IMR-90 (cell line): Measurements from ENCODE around the gene KIF3A. TPM values are rescaled to one million over a fixed set of nuclear protein-coding genes. Genes with fewer than 3 reads are reported as not detected.

Experiments
- ATAC-seq: fragments of 200-7000 bp; cut with Tn5 transposase; 2 replicates; pipeline ENCODE4 v1.9.1; 2020; ENCODE audit warnings: low read depth, mild to moderate bottlenecking, moderate library complexity
- BruUV-seq: library from RNA; stranded (reverse); fragments of 400-500 nt; replicated peaks from 2 replicates; lab custom pipeline; 2021; lab: Mats Ljungman, UMichigan
- CTCF ChIA-PET: fragments of 300-600 bp; formaldehyde crosslinking; extraction: SDS; loops from one replicate; lab custom pipeline; 2021; ENCODE audit warnings: antibody characterized with exemption; lab: Yijun Ruan, JAX
- POLR2A ChIA-PET: fragments of 300-600 bp; sonication (Branson Sonifier 250); formaldehyde crosslinking; loops from one replicate; lab custom pipeline; 2022; ENCODE audit warnings: antibody characterized with exemption; ENCODE audit not compliant: unreplicated experiment; lab: Charles Lee
- DNase-seq: peaks from one replicate; pipeline ENCODE4 v3.0.0; 2013
- H2AFZ ChIP-seq: replicated peaks from 2 replicates; pipeline ENCODE3; 2013; ENCODE audit warnings: low read length, mild to moderate bottlenecking; ENCODE audit not compliant: poor library complexity
- H2AK5ac ChIP-seq: 2 replicates; pipeline ENCODE4 v1.6.1; 2013; ENCODE audit warnings: low read depth, low read length, inconsistent platforms
- H2AK9ac ChIP-seq: replicated peaks from 2 replicates; pipeline ENCODE3; 2013; ENCODE audit warnings: mild to moderate bottlenecking, low read depth, low read length, moderate library complexity; ENCODE audit not compliant: poor library complexity
- H2BK120ac ChIP-seq: 2 replicates; pipeline ENCODE4 v1.6.1; 2013; ENCODE audit warnings: low read depth, low read length, inconsistent platforms
- H2BK15ac ChIP-seq: 3 replicates; pipeline ENCODE4 v1.6.1; 2013; ENCODE audit warnings: low read depth, low read length, inconsistent platforms
- H2BK20ac ChIP-seq: 2 replicates; pipeline ENCODE4 v1.6.1; 2013; ENCODE audit warnings: low read depth, mild to moderate bottlenecking, inconsistent platforms, low read length, moderate library complexity
- H2BK5ac ChIP-seq: 2 replicates; pipeline ENCODE4 v1.6.1; 2013; ENCODE audit warnings: mild to moderate bottlenecking, low read depth, low read length, inconsistent platforms; ENCODE audit not compliant: poor library complexity, severe bottlenecking
- H3K14ac ChIP-seq: replicated peaks from 2 replicates; pipeline ENCODE4 v1.6.1; 2013; ENCODE audit warnings: low read depth, low read length, inconsistent platforms
- H3K18ac ChIP-seq: 2 replicates; pipeline ENCODE4 v1.6.1; 2013; ENCODE audit warnings: low read depth, low read length, control low read depth
- H3K23ac ChIP-seq: 2 replicates; pipeline ENCODE4 v1.6.1; 2013; ENCODE audit warnings: low read depth, low read length, inconsistent platforms
- H3K27ac ChIP-seq: 2 replicates; pipeline ENCODE4 v1.5.1; 2013; ENCODE audit warnings: mild to moderate bottlenecking, control low read depth, low read length; ENCODE audit not compliant: insufficient read depth
- H3K27me3 ChIP-seq: 2 replicates; pipeline ENCODE4 v1.6.1; 2013; ENCODE audit warnings: low read length; ENCODE audit not compliant: control insufficient read depth, insufficient read depth
- H3K36me3 ChIP-seq: 2 replicates; pipeline ENCODE4 v1.6.1; 2013; ENCODE audit warnings: low read length, mixed read lengths; ENCODE audit not compliant: control insufficient read depth, insufficient read depth
- H3K4ac ChIP-seq: 2 replicates; pipeline ENCODE4 v1.6.1; 2013; ENCODE audit warnings: low read depth, low read length, inconsistent platforms
- H3K4me1 ChIP-seq: 2 replicates; pipeline ENCODE4 v1.6.1; 2013; ENCODE audit warnings: low read length, mixed read lengths; ENCODE audit not compliant: control insufficient read depth, insufficient read depth
- H3K4me2 ChIP-seq: 2 replicates; pipeline ENCODE4 v1.6.1; 2013; ENCODE audit warnings: low read depth, mild to moderate bottlenecking, control low read depth, low read length, moderate library complexity
- H3K4me3 ChIP-seq: 2 replicates; pipeline ENCODE4 v1.5.1; 2013; ENCODE audit warnings: low read depth, mild to moderate bottlenecking, control low read depth, low read length, moderate library complexity; ENCODE audit not compliant: insufficient read depth
- H3K56ac ChIP-seq: 2 replicates; pipeline ENCODE4 v1.6.1; 2013; ENCODE audit warnings: low read length, inconsistent platforms; ENCODE audit not compliant: insufficient read depth; ENCODE audit errors: extremely low read depth
- H3K79me1 ChIP-seq, 2 experiments: 2 replicates each; pipeline ENCODE4 v1.6.1; 2013; ENCODE audit warnings: low read length in 2 of 2, inconsistent platforms in 1 of 2, low read depth in 1 of 2
- H3K9ac ChIP-seq: 2 replicates; pipeline ENCODE4 v1.6.1; 2013; ENCODE audit warnings: low read depth, low read length, control low read depth
- H3K9me1 ChIP-seq: 2 replicates; pipeline ENCODE4 v1.6.1; 2013; ENCODE audit warnings: low read length, inconsistent platforms; ENCODE audit not compliant: insufficient read depth
- H3K9me3 ChIP-seq: 2 replicates; pipeline ENCODE4 v1.6.1; 2013; ENCODE audit warnings: low read length; ENCODE audit not compliant: control insufficient read depth, insufficient read depth
- H4K20me1 ChIP-seq: 2 replicates; pipeline ENCODE4 v1.6.1; 2013; ENCODE audit warnings: low read length, inconsistent platforms; ENCODE audit not compliant: insufficient read depth
- H4K5ac ChIP-seq: 2 replicates; pipeline ENCODE4 v1.6.1; 2013; ENCODE audit warnings: mild to moderate bottlenecking, low read depth, low read length, control low read depth
- H4K8ac ChIP-seq, 2 experiments: 2 replicates each; pipeline ENCODE4 v1.6.1; 2013; ENCODE audit warnings: low read depth in 2 of 2, low read length in 2 of 2, control low read depth in 1 of 2, inconsistent platforms in 1 of 2
- H4K91ac ChIP-seq: 2 replicates; pipeline ENCODE4 v1.6.1; 2013; ENCODE audit warnings: low read depth, low read length, inconsistent platforms; ENCODE audit not compliant: insufficient read depth
- NFE2L2 ChIP-seq: fragments of 150-350 bp; IDR thresholded peaks from 2 replicates; pipeline ENCODE4 v1.6.1; 2016; ENCODE audit warnings: low read depth, mild to moderate bottlenecking, low read length
- POLR2A ChIP-seq: IDR thresholded peaks from 2 replicates; pipeline ENCODE4 v1.6.1; 2012; ENCODE audit warnings: mild to moderate bottlenecking, low read depth, low read length
- SMC3 ChIP-seq: fragments of 150-350 bp; IDR thresholded peaks from 2 replicates; pipeline ENCODE4 v1.6.1; 2016; ENCODE audit warnings: low read depth, mild to moderate bottlenecking, antibody characterized with exemption, low read length, moderate library complexity
- WGBS, 2 experiments: methylation state at CpG; one replicate each; pipeline versions ENCODE4 v1.1.5 to v1.1.7; 2013; ENCODE audit warnings: missing lambda C conversion rate in 2 of 2; ENCODE audit not compliant: insufficient read length in 1 of 2; ENCODE audit errors: extremely low coverage in 2 of 2; 5-methylcytosine and 5-hydroxymethylcytosine counted together
- dilution Hi-C: fragments of 300-500 bp; cut with HindIII; formaldehyde crosslinking; loops from one replicate; pipeline ENCODE4 v1.14.3; 2018; ENCODE audit warnings: low sequenced_read_pairs; ENCODE audit not compliant: unreplicated experiment
- in situ Hi-C: fragments of 300-500 bp; cut with MboI; formaldehyde crosslinking; loops from 3 replicates; pipeline ENCODE4 v1.14.3; 2019; ENCODE audit warnings: low sequenced_read_pairs, inconsistent platforms, mixed read lengths
- intact Hi-C: fragments of 100-400 bp; cut with micrococcal nuclease; formaldehyde crosslinking; loops from 2 replicates; pipeline ENCODE4 v1.10.0; 2022
- polyA plus RNA-seq, 3 experiments: library from polyadenylated mRNA; depleted of rRNA; stranded (reverse); fragments of >200 nt; gene quantifications; 2 replicates each; pipeline ENCODE4 v1.2.3, GENCODE V29; 2012; ENCODE audit warnings: low replicate concordance in 1 of 3
- total RNA-seq: library from RNA; depleted of rRNA; stranded (reverse); fragments of >200 nt; gene quantifications from 2 replicates; pipeline ENCODE4 v1.2.3, GENCODE V29; 2012

KIF3A gene
- total and polyA plus RNA-seq, 2 of the 4 experiments (the other 2 are of a cell fraction): 4.3 to 4.5 TPM

GRCh38 chr5:132646583-132647266, 90.6 kb downstream of the KIF3A start:
- H3K23ac ChIP-seq: no peak overlapping the region
- no peaks in the 10 kb centered on the region for H4K20me1 ChIP-seq
- BruUV-seq: no TSS peak
- no peaks in the 10 kb centered on the region for H3K27me3 ChIP-seq
- H3K9ac ChIP-seq: no peak overlapping the region
- H4K91ac ChIP-seq: no peak overlapping the region
- H3K27ac ChIP-seq: no peak overlapping the region
- intact Hi-C loops (no loop called here), in situ Hi-C loops (no loop called here), dilution Hi-C loops (no loop called here)
- H3K4me3 ChIP-seq: no peak overlapping the region
- H3K4ac ChIP-seq: no peak overlapping the region
- H3K36me3 ChIP-seq: peaks cover 7% of the 10 kb centered on the region
- ChIA-PET CTCF (no interaction called here), POLR2A (no interaction called here)
- ATAC-seq (no peak), DNase-seq (no peak)
- no peak overlapping the region for H2BK5ac ChIP-seq
- no peak overlapping the region for H2AFZ ChIP-seq
- H3K4me2 ChIP-seq: no peak overlapping the region
- H3K18ac ChIP-seq: no peak overlapping the region
- H3K79me1 ChIP-seq: no peaks in the 10 kb centered on the region
- no peaks in the 10 kb centered on the region; the same call in 1 of the 2 replicates for H3K9me1 ChIP-seq
- TF ChIP-seq NFE2L2 (no peak), POLR2A (no peak), SMC3 (no peak)
- no peaks in the 10 kb centered on the region for H3K4me1 ChIP-seq
- H3K56ac ChIP-seq: no peak overlapping the region
- no peak overlapping the region for H4K5ac ChIP-seq
- H2BK120ac ChIP-seq: no peak overlapping the region
- no peak overlapping the region for H2AK5ac ChIP-seq
- H2AK9ac ChIP-seq: no peak overlapping the region
- no peak overlapping the region for H4K8ac ChIP-seq
- WGBS, 2 experiments: no CpG with 5 or more reads among the region's 11 CpGs
- H2BK20ac ChIP-seq: no peak overlapping the region
- peaks cover 8% of the 10 kb centered on the region; the same call in 1 of the 2 replicates for H3K9me3 ChIP-seq
- no peak overlapping the region for H2BK15ac ChIP-seq
- H3K14ac ChIP-seq: no peak overlapping the region
